NCI-H2227 (cell line): ENCODE measurements around the gene MPZL1.

ENCODE experiments used
- DNase-seq: peaks from one replicate; lab custom pipeline; 2025; ENCODE audit not compliant: unreplicated experiment; lab: John Stamatoyannopoulos, UW

The MPZL1 gene

DNA sequence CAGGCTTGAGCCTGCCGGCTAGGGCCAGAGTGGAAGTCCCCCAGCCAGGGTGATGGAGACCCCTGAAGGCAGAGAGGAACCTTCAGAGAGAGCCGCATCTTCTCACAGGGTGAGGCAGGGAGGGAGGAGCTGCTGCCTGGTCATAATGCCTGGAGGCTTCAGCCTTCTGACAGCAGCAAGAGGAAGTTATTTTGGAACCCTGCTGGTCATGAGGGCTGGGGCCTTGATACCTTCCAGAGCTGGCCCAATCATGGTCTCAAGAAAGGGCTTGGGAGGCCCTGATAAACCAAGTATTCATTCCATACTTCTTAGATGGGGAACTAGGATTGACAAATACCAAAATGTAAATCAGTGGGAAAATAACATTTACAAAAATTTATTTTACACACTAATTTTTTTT lies 26.6 kb upstream of the MPZL1 start:
- DNase-seq = no peak

DNA sequence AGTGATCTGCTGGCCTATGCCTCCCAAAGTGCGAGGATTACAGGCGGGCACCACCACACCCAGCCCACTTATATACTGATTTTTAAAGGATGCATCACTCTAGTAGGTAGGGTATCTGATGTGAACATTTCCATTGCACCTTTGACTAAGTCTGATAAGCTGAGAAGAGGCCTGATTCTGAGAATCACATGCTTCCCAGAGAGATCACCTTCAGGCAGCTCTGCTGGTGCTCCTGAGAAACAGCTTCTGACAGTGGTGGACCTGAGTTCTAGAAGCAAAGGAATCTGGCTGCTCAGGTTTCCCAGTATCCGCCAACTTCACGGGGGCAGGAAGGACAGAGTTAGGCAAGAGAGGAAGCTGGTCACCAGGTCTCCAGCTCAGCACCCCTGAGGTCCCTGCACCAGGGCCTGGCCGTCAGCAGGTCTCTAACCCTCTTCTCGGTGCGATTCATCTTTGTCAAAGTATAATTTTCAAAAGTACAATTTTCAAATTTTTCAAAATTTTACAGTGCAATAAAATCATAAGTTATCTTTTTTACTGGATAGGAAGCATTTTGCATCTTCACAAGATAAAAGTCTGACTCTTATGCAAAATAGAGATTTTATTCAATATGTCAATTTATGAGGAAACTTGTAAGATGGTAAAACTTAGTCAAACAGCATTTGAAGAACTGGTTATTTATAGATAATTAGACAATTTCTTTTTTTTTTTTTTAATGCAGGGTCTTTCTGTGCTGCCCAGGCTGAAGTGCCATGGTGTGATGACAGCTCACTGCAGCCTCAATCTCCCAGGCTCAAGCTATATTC lies 25.8 kb upstream of the MPZL1 start:
- DNase-seq = no peak

DNA sequence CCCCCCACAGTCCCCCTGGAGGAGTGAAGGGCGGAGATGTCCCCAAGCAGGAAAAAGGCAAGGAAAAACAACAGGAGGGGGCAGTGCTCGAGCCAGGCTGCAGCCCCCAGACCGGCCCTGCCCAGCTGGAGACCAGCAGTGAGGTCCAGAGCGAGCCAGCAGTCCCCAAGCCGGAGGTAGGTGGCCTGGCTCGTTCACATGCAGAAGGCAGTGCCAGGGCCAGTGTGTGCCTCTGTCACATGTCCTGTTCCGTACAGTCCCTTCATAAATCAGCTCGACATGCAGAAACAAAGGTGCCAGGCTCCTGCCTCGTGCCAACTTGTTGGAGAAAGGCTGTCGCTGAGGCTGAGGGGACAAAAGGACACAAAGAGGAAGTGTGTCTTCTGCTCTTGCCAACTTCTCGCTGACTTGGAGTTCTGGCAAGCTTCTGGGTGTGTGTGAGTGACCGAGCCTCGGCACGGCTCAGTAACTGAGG lies 24.1 kb upstream of the MPZL1 start:
- no peak for DNase-seq

DNA sequence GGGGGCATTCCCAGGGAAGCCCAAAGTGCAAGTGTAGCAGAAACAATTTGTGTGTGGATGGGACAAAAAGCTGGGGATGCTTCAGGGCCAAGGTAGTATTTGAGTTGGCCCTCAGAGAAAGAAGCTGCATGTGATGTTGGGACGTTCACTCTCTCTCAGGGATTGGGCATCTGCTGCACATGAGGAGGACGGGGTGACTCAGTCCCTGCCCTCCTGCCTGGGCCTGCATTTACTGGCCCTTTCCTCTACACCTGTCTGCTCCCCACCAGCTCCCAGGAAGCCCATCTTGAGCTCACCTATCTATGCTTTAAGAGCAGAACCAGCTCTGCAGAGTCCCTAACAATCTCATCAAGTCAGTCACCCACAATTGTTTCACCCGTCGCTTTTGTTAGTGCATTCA lies 23.5 kb upstream of the MPZL1 start:
- no peak for DNase-seq

DNA sequence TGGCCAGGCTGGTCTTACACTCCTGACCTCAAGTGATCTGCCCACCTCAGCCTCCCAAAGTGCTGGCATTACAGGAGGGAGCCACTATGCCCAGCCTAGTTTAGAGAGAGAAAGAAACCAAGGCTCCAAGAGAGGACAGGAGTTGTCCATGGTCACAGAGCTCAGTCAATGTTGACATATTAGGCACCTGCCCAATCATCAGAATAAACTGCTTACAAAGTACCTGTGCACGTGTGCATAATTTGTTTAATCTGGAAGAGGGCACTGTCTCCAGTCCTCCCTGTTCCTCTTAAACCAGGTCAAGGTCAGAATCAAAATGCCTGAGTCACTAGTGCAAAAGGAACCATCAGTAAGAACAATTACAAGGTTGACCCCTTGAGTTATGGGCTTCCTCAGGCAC lies 20.3 kb upstream of the MPZL1 start:
- no peak for DNase-seq

- no peak for DNase-seq
Measured at GRCh38 chr1:167703557-167703956, 18.2 kb upstream of the MPZL1 start.

DNA sequence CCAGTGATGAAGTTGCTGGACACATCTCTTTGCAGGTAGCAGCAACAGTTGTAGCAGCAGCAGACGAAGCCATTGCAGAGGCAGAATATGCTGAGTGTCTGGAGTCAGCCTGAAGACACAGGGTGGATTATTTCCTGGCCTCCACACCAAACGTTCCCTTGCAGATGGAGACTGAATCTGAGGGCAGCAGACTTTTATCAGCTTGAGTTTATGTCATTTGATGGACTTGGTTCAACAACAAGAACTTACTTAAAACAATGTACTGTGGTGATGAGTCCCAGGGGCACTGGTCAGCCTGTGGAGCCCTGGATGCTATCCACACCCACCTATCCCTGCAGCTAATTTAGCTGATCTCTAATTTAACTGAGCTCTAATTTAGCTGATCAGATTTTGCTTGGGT lies 17.1 kb upstream of the MPZL1 start:
- DNase-seq = no peak

DNA sequence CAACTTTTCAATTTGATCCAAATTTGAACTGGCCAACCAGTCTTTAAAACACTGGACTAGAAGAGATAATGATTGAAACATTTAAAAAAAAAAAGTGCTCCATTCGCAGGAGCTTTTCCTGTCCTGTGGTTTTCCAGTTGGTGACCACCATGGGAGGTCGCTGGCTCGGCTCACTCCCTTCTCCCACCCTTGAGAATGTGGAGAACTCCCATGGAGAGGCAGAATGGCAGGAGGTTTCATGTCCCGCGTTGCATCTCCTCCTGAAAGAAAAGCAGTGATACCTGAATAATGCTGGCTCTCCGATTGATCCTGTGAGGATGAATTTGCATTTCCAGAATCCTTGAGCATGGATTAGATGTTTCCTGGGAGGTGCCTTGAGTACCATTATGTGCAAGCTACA lies 16.5 kb upstream of the MPZL1 start:
- DNase-seq = no peak

GRCh38 chr1:167706363-167706762 lies 15.4 kb upstream of the MPZL1 start:
- no peak for DNase-seq

GRCh38 chr1:167706931-167707877 lies 14.6 kb upstream of the MPZL1 start:
- no peak for DNase-seq

DNA sequence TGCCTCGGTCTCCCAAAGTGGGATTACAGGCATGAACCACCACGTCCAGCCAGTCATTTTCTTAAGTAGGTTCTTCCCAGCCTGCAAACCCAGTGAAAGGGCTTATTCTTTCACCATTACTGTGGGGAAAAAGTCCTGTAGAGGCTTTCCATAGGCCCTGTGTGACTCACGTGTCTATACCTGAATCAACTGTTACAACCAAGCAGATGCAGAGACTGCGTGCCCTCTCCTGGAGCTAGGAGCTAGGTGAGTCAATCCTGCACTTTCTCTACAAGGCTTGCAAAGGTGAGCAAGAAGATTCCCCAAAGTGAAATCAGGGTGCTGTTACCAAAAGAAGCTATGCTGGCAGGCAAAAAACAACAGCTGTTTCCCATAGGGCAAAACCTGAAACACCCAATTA lies 13.8 kb upstream of the MPZL1 start:
- no peak for DNase-seq

GRCh38 chr1:167708940-167709389 lies 12.8 kb upstream of the MPZL1 start:
- DNase-seq = no peak

- no peak for DNase-seq
Measured at GRCh38 chr1:167710836-167711235, 10.9 kb upstream of the MPZL1 start.

DNA sequence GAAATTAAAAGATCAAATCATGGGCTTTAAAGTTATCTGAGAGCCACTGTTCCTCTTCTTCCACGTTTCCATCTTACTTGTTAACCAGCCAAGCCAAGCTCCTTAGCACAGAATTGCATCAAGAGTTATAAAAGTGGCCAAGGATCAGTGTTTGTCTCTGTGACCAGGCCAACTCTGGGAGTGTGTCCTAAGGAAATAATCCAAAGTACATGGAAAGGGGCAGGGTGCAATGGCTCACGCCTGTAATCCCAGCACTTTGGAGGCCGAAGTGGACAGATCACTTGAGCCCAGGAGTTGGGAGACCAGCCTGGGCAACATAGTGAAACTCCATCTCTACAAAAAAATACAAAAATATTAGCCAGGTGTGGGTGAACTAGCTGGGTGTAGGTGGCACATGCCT lies 10.0 kb upstream of the MPZL1 start:
- no peak for DNase-seq

DNA sequence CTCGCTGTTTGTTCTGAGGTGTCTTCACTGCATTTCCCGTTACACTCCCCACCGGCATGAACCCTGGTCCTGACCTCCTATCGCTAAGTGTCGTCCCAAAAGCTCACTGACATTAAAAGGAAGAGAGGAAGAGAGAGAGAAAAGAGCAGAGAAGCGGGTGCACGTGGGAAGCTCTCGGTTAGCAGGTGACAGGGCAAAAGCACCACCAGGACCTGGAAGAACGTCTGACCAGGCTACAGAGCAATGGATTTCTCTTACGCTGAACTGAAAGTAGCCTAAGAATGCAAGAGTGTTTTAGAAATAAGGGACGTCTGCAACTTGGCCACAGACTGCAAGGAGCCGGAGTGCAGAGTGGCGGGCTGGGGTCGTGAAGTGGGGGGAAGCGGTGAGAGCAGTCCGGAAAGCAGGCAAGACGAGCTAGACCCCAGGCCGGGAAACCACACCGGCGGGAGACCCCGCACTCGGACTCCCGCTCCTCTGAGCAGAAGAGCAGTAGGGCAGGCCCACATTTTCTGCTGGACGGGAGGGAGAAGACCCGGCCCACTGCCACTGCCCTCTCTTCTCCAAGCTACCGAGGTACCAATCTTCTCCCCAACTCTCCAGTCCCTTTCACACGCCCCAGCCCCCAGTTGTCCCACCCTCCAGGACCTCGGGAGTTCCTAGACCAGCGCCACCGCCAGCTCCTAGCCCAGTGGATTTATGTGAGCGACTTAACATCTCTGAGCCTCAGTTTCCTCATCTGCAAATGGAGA lies 8.3 kb upstream of the MPZL1 start:
- DNase-seq = peak; percentile 49

DNA sequence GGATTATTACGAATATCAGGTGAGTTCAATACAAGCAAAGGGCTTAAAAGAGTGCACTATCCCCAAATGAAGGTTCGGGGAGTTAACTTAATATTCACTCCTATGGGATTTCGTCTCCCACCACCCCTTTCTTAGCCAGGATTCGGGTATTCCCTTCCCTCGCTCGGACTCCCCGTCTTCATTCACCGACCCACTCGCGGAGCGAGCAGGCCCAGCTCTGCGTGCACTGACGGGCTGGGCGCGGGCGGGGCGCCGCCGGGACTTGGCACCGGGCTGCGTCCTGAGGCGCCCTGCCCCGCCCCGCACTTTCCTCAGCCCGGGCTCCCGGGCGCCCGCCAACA lies 7.7 kb upstream of the MPZL1 start:
- no peak for DNase-seq

GRCh38 chr1:167714439-167715156 lies 7.2 kb upstream of the MPZL1 start:
- peak; percentile 92 for DNase-seq

DNA sequence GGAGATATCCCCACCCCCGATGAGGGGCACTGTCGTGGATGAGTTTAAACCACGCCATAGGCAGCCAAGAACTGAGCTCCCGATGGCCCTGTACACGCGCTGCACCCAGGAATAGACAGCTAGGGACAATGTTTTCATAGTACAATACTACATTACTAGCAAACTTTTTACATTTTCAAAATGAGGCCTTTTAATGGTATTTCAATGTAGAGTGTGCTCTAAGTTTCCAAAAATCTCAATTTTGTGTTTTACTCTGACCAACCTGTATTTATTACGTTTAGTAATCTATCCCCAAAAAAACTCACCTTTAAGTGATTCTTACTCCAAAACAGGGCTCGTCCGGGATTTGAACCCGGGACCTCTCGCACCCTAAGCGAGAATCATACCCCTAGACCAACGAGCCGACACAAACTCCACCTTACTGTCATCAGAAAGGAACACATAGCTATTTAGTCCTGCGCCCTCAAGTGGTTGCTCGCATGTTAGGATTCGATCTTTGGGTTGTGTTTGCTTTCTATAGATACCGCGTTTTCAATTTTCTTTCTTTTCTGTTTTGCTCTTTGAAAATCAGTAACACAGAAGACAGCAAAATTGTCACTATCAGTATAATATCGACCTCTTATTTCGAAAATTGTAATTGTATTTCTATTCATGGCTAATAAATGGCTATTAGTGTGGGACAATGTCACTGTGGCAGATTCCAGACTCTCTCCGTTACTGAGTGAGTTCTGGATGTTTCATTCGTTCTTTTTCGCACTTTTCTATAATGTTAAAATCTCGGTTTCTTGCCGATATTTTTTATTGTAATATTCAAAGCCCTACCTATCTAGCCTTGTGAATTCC lies 6.4 kb upstream of the MPZL1 start:
- DNase-seq = peak; percentile 94

GRCh38 chr1:167716000-167716271 lies 5.8 kb upstream of the MPZL1 start:
- DNase-seq = no peak

- DNase-seq = no peak
Measured at GRCh38 chr1:167717351-167717750, 4.4 kb upstream of the MPZL1 start.
